GM12878 (cell line): Measurements from ENCODE around the gene THSD8. TPM values are rescaled to one million over a fixed set of nuclear protein-coding genes. Genes with fewer than 3 reads are reported as not detected.

Experiments
- ATAC-seq: fragments of 200-7000 bp; cut with Tn5 transposase; 3 replicates; pipeline ENCODE4 v1.9.1; 2020; ENCODE audit warnings: mild to moderate bottlenecking, moderate library complexity
- BruUV-seq: library from RNA; stranded (reverse); fragments of 400-500 nt; replicated peaks from 2 replicates; lab custom pipeline; 2021; lab: Mats Ljungman, UMichigan
- CTCF ChIA-PET: fragments of 300-600 bp; sonication (Branson Sonifier 250); formaldehyde crosslinking; extraction: SDS; loops from one replicate; lab custom pipeline; 2021; ENCODE audit warnings: inconsistent platforms; lab: Yijun Ruan, JAX
- POLR2A ChIA-PET: fragments of 350-600 bp; formaldehyde crosslinking; extraction: SDS; loops from one replicate; lab custom pipeline; 2021; ENCODE audit warnings: inconsistent platforms; lab: Charles Lee
- RAD21 ChIA-PET: fragments of 300-600 bp; sonication (Branson Sonifier 250); formaldehyde crosslinking; loops from one replicate; lab custom pipeline; 2023; ENCODE audit warnings: antibody characterized with exemption; ENCODE audit not compliant: unreplicated experiment; lab: Charles Lee
- SMC1A ChIA-PET: fragments of 300-600 bp; sonication (Branson Sonifier 250); formaldehyde crosslinking; loops from one replicate; lab custom pipeline; 2023; ENCODE audit not compliant: unreplicated experiment, uncharacterized antibody; lab: Charles Lee
- DNase-seq: peaks from one replicate; pipeline ENCODE4 v3.0.0-alpha.2; 2011; ENCODE audit warnings: low read depth, low spot score
- FAIRE-seq: peaks from 3 replicates; lab custom pipeline; 2011; peaks lifted over from hg19 to GRCh38; lab: Jason Lieb, UNC
- H2AFZ ChIP-seq: 2 replicates; pipeline ENCODE4 v1.6.0; 2011; ENCODE audit warnings: low read depth, low read length, control low read depth; ENCODE audit not compliant: control insufficient read depth
- H3K27ac ChIP-seq: 2 replicates; pipeline ENCODE4 v1.5.1; 2011; ENCODE audit warnings: control low read depth; ENCODE audit not compliant: control insufficient read depth, insufficient read depth
- H3K27me3 ChIP-seq, 2 experiments: replicated peaks in 1 of 2; 2 replicates each; pipeline versions ENCODE4 v1.6.0 to v1.6.1; 2011; ENCODE audit warnings: low read length in 1 of 2; ENCODE audit not compliant: control insufficient read depth in 2 of 2, insufficient read depth in 2 of 2
- H3K36me3 ChIP-seq, 2 experiments: 2 replicates each; pipeline ENCODE4 v1.5.1; 2011; ENCODE audit warnings: low read length in 1 of 2; ENCODE audit not compliant: control insufficient read depth in 2 of 2, insufficient read depth in 2 of 2
- H3K4me1 ChIP-seq: 2 replicates; pipeline ENCODE4 v1.6.1; 2011; ENCODE audit warnings: mild to moderate bottlenecking, low read length, moderate library complexity, mixed read lengths; ENCODE audit not compliant: control insufficient read depth, insufficient read depth
- H3K4me2 ChIP-seq: 2 replicates; pipeline ENCODE4 v1.6.0; 2011; ENCODE audit warnings: control low read depth; ENCODE audit not compliant: control insufficient read depth, insufficient read depth
- H3K4me3 ChIP-seq: fragments of 200-600 bp; sonication (generic); 2 replicates; pipeline ENCODE4 v1.5.1; 2016
- H3K79me2 ChIP-seq: 2 replicates; pipeline ENCODE4 v1.6.0; 2011; ENCODE audit warnings: low read length; ENCODE audit not compliant: control insufficient read depth, insufficient read depth
- H3K9ac ChIP-seq: 2 replicates; pipeline ENCODE4 v1.8.0; 2011; ENCODE audit warnings: low read length, control low read depth, mixed read lengths; ENCODE audit not compliant: control insufficient read depth, insufficient read depth
- H3K9me3 ChIP-seq: replicated peaks from 3 replicates; pipeline ENCODE4 v1.5.1; 2011; ENCODE audit warnings: mild to moderate bottlenecking, low read length; ENCODE audit not compliant: control insufficient read depth, insufficient read depth
- H4K20me1 ChIP-seq: 2 replicates; pipeline ENCODE4 v1.6.0; 2011; ENCODE audit not compliant: control insufficient read depth, insufficient read depth
- CBX5 ChIP-seq: sonication (generic); IDR thresholded peaks from 2 replicates; pipeline ENCODE4 v1.6.1; 2016; ENCODE audit warnings: low read depth, moderate library complexity, mild to moderate bottlenecking, inconsistent platforms
- CHD4 ChIP-seq: fragments of 200-600 bp; sonication (generic); IDR thresholded peaks from 2 replicates; pipeline ENCODE4 v1.6.1; 2016; ENCODE audit warnings: mild to moderate bottlenecking
- GATAD2B ChIP-seq: fragments of 450-650 bp; conservative IDR thresholded peaks from 2 replicates; pipeline ENCODE4 v1.6.1; 2017; ENCODE audit warnings: low read depth, mild to moderate bottlenecking, moderate library complexity
- HDAC2 ChIP-seq: fragments of 200-600 bp; sonication (generic); IDR thresholded peaks from 2 replicates; pipeline ENCODE4 v1.6.1; 2017
- MEF2B ChIP-seq: fragments of 450-650 bp; IDR thresholded peaks from 2 replicates; pipeline ENCODE4 v1.6.1; 2018; ENCODE audit warnings: mild to moderate bottlenecking, moderate library complexity; ENCODE audit not compliant: partially characterized antibody, poor library complexity, severe bottlenecking
- MXI1 ChIP-seq: fragments of 150-350 bp; IDR thresholded peaks from 2 replicates; pipeline ENCODE4 v1.6.1; 2011; ENCODE audit warnings: low read depth, mild to moderate bottlenecking, inconsistent platforms, low read length, improper control_type of control experiment
- NFXL1 ChIP-seq: fragments of 450-650 bp; IDR thresholded peaks from 2 replicates; pipeline ENCODE4 v1.6.1; 2017; ENCODE audit warnings: antibody characterized with exemption, mild to moderate bottlenecking, borderline replicate concordance
- NFYA ChIP-seq: IDR thresholded peaks from 2 replicates; pipeline ENCODE4 v1.6.1; 2011; ENCODE audit warnings: low read depth, mild to moderate bottlenecking, low read length, improper control_type of control experiment, borderline replicate concordance
- POLR2A ChIP-seq: IDR thresholded peaks from 2 replicates; pipeline ENCODE4 v1.6.1; 2011; ENCODE audit warnings: low read depth, mild to moderate bottlenecking, low read length
- POLR2AphosphoS2 ChIP-seq: IDR thresholded peaks from 2 replicates; pipeline ENCODE4 v1.6.1; 2011; ENCODE audit warnings: low read depth, mild to moderate bottlenecking, low read length, improper control_type of control experiment, moderate library complexity
- RELA ChIP-seq: fragments of 450-650 bp; IDR thresholded peaks from 2 replicates; pipeline ENCODE4 v1.8.0; 2014; ENCODE audit warnings: borderline replicate concordance; ENCODE audit not compliant: partially characterized antibody
- RFX5 ChIP-seq: IDR thresholded peaks from 2 replicates; pipeline ENCODE4 v1.6.1; 2011; ENCODE audit warnings: low read depth, low read length, improper control_type of control experiment
- SMARCA5 ChIP-seq: fragments of 450-650 bp; IDR thresholded peaks from 2 replicates; pipeline ENCODE4 v1.6.1; 2017; ENCODE audit warnings: mild to moderate bottlenecking
- SP1 ChIP-seq: IDR thresholded peaks from one replicate; pipeline ENCODE4 v1.6.1; 2011; ENCODE audit warnings: low read depth, low read length
- TCF3 ChIP-seq: IDR thresholded peaks from 2 replicates; pipeline ENCODE4 v1.6.1; 2012; ENCODE audit warnings: low read depth, mild to moderate bottlenecking, low read length, borderline replicate concordance; ENCODE audit not compliant: insufficient read depth
- ZNF217 ChIP-seq: fragments of 450-650 bp; IDR thresholded peaks from 2 replicates; pipeline ENCODE4 v1.6.1; 2017; ENCODE audit warnings: antibody characterized with exemption, mild to moderate bottlenecking
- ZNF24 ChIP-seq: fragments of 450-650 bp; IDR thresholded peaks from 2 replicates; pipeline ENCODE4 v1.6.1; 2017; ENCODE audit warnings: antibody characterized with exemption, mild to moderate bottlenecking
- WGBS: methylation state at CpG from one replicate; pipeline ENCODE4 v1.1.6; 2016; ENCODE audit warnings: low lambda C conversion rate; ENCODE audit not compliant: insufficient replicate concordance, insufficient coverage; ENCODE audit errors: missing lambda C conversion rate; 5-methylcytosine and 5-hydroxymethylcytosine counted together
- in situ Hi-C: fragments of 300-500 bp; cut with MboI; formaldehyde crosslinking; loops from 9 replicates; pipeline ENCODE4 v1.14.3; 2018; ENCODE audit warnings: mixed read lengths
- intact Hi-C: fragments of 100-400 bp; cut with micrococcal nuclease; formaldehyde crosslinking; loops from one replicate; pipeline ENCODE4 v1.14.2; 2022; ENCODE audit not compliant: unreplicated experiment
- polyA plus RNA-seq, 11 experiments: library from polyadenylated mRNA; depleted of rRNA in 4 of 11; unstranded in 6 of 11; stranded (reverse) in 5 of 11; fragments of >200 nt; fragmentation: Nextera tagmentation in 4 of 11; fragmentation: Illumina TruSeq in 1 of 11; extraction: Ambion mirVana in 4 of 11; extraction: Trizol in 1 of 11; gene quantifications; 1 replicate in 1 of 11; 2 replicates in 10 of 11; pipeline versions ENCODE4 v1.2.1 to v1.2.3, GENCODE V29; 2011 to 2016; ENCODE audit warnings: inconsistent platforms in 2 of 11, missing spikeins in 2 of 11, low read depth in 1 of 11
- total RNA-seq, 4 experiments: library from RNA; depleted of rRNA in 3 of 4; stranded (reverse); fragments of >200 nt in 3 of 4; fragmentation: Illumina TruSeq in 1 of 4; extraction: Trizol in 1 of 4; gene quantifications; 2 replicates each; pipeline versions ENCODE4 v1.2.1 to v1.2.3, GENCODE V29; 2013 to 2021
- TF ChIP-seq, protein P1 (sequence below): IDR thresholded peaks from 2 replicates; pipeline ENCODE4 v1.6.1; 2012; ENCODE audit warnings: mild to moderate bottlenecking, low read depth, low read length
- TF ChIP-seq, protein P2 (sequence below): IDR thresholded peaks from 2 replicates; pipeline ENCODE4 v1.6.1; 2011; ENCODE audit warnings: borderline replicate concordance, low read depth, mild to moderate bottlenecking, moderate library complexity, low read length; ENCODE audit not compliant: insufficient read depth, poor library complexity, severe bottlenecking

Gene THSD8
- total and polyA plus RNA-seq, 10 of the 15 experiments (the other 5 are each of a cell fraction or from before 2014, with no cell fraction given) = 0.24 to 32.3 (median 21.3) TPM; not detected in 2

DNA sequence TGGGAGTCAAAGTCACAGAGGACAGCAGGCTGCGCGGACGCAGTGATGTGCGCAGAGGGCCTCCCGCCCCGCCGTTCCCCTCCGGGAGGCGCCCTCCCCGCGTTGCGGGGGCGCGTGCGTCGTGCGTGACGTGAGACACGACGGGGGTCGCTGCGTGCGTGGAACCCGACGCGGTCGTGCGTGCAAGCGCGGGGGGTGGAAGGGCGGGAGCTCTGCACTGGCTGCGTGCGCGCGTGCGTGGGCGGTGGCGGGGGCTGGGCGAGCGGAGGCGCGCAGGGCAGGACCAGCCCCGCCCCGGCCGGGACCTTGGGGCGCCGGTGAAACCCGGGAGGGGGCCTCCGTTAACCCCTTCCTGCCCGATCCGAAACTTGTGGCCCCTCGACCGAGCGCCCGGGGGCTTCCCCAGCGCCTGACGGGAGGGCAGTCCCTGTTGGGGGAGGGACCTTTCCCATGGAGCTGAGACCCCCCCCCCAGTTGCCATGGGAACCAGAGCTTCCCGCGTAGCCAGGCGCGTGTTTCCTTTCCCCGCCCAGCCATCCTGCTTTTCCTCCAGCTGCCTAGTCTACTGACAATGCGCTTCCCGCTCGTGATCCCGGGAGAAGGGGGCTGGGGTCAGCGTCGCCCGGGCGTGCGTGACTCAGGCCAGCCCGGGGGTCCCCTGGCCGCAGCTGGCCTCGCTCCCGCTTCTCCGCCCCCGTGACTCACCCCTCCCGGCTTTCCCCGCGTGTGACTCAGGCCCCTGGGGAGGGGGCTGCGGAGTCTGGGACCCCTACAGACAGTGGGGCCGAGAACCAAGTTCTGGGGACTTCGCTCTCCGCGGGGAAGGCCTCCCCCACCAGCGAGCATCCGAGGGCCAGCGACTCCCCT is 19.2 kb upstream of the THSD8 start:
- no TSS peak for BruUV-seq
- SMC1A ChIA-PET = interaction anchor here (8.4 kb wide), 1 partner anchor 13 kb away, joined by 240 read pairs; the partner anchor contains the start of gene JUNB
- no peaks in the 10 kb centered on the region for H3K27me3 ChIP-seq
- intact Hi-C loops (loop anchor here (5.0 to 10.0 kb wide), 2 partner anchors 170 to 1688 kb away; partner anchors contain the start of genes ZNF490 and ZNF791), in situ Hi-C loops (no loop called here)
- H3K4me1 ChIP-seq = peaks cover 72% of the 10 kb centered on the region
- peak overlapping the region; percentile 78 for H2AFZ ChIP-seq
- peak overlapping the region; percentile 77 for H3K9ac ChIP-seq
- H3K9me3 ChIP-seq = no peaks in the 10 kb centered on the region
- ATAC-seq (peak; percentile 58), FAIRE-seq (no peak), DNase-seq (no peak)
- no peaks in the 10 kb centered on the region for H4K20me1 ChIP-seq
- peak overlapping the region; percentile 97 for H3K4me2 ChIP-seq
- CTCF ChIA-PET = interaction anchor here (12.1 kb wide), 1 partner anchor 13 kb away, joined by 537 read pairs; the partner anchor contains the start of gene JUNB
- WGBS = under 1% methylated on average over 31 of the region's 88 CpGs
- no peaks in the 10 kb centered on the region for H3K36me3 ChIP-seq
- POLR2A ChIA-PET = interaction anchor here (0.5 to 9.3 kb wide), 3 partner anchors 12 to 175 kb away, joined by 3 to 303 read pairs (median 11); partner anchors contain the start of gene JUNB
- peak overlapping the region; percentile 65 for H3K4me3 ChIP-seq
- peak overlapping the region; percentile 97 for H3K27ac ChIP-seq
- RAD21 ChIA-PET = interaction anchor here (1.4 to 2.7 kb wide), 3 partner anchors 8 to 14 kb away, joined by 13 to 23 read pairs (median 16); partner anchors contain the start of gene JUNB
- H3K79me2 ChIP-seq = peaks cover 9% of the 10 kb centered on the region
- TF ChIP-seq CBX5 (no peak), ZNF24 (peak; percentile 56; the same call in 1 of the 2 replicates), MEF2B (peak; percentile 63), TCF3 (peak; percentile 79), CHD4 (no peak), POLR2AphosphoS2 (peak; percentile 76; the same call in 1 of the 2 replicates), MXI1 (peak; percentile 84; the same call in 1 of the 2 replicates), SMARCA5 (0 out of 2 replicates have a peak, but pooled peaks have one; percentile 19), NFXL1 (no peak), ZNF217 (peak; percentile 95; the same call in 1 of the 2 replicates), SP1 (peak; percentile 79), RELA (peak; percentile 93), POLR2A (peak; percentile 73), HDAC2 (no peak), GATAD2B (peak; percentile 100), NFYA (no peak), RFX5 (peak; percentile 47; the same call in 1 of the 2 replicates)
- TF ChIP-seq, protein P1, sequence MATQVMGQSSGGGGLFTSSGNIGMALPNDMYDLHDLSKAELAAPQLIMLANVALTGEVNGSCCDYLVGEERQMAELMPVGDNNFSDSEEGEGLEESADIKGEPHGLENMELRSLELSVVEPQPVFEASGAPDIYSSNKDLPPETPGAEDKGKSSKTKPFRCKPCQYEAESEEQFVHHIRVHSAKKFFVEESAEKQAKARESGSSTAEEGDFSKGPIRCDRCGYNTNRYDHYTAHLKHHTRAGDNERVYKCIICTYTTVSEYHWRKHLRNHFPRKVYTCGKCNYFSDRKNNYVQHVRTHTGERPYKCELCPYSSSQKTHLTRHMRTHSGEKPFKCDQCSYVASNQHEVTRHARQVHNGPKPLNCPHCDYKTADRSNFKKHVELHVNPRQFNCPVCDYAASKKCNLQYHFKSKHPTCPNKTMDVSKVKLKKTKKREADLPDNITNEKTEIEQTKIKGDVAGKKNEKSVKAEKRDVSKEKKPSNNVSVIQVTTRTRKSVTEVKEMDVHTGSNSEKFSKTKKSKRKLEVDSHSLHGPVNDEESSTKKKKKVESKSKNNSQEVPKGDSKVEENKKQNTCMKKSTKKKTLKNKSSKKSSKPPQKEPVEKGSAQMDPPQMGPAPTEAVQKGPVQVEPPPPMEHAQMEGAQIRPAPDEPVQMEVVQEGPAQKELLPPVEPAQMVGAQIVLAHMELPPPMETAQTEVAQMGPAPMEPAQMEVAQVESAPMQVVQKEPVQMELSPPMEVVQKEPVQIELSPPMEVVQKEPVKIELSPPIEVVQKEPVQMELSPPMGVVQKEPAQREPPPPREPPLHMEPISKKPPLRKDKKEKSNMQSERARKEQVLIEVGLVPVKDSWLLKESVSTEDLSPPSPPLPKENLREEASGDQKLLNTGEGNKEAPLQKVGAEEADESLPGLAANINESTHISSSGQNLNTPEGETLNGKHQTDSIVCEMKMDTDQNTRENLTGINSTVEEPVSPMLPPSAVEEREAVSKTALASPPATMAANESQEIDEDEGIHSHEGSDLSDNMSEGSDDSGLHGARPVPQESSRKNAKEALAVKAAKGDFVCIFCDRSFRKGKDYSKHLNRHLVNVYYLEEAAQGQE = 0 out of 2 replicates have a peak, but pooled peaks have one; percentile 27
- TF ChIP-seq, protein P2, sequence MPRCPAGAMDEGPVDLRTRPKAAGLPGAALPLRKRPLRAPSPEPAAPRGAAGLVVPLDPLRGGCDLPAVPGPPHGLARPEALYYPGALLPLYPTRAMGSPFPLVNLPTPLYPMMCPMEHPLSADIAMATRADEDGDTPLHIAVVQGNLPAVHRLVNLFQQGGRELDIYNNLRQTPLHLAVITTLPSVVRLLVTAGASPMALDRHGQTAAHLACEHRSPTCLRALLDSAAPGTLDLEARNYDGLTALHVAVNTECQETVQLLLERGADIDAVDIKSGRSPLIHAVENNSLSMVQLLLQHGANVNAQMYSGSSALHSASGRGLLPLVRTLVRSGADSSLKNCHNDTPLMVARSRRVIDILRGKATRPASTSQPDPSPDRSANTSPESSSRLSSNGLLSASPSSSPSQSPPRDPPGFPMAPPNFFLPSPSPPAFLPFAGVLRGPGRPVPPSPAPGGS = peak; percentile 94
